Sigmoid colon (tissue), 4 donors: ENCODE data around the gene BSDC1.

ENCODE experiments used
- CTCF ChIP-seq, 4 experiments: fragments of 450-650 bp in 3 of 4; fragments of 200-600 bp in 1 of 4; IDR thresholded peaks; one replicate each; pipeline ENCODE4 v1.5.1; 2016 to 2019; ENCODE audit warnings: antibody characterized with exemption in 4 of 4, mild to moderate bottlenecking in 3 of 4, moderate library complexity in 2 of 4
- POLR2A ChIP-seq, 2 donors: fragments of 450-650 bp; IDR thresholded peaks; one replicate each; pipeline ENCODE4 v1.6.1; 2016; ENCODE audit warnings: antibody characterized with exemption in 2 of 2, mild to moderate bottlenecking in 2 of 2, moderate library complexity in 2 of 2
- POLR2AphosphoS5 ChIP-seq, 4 donors: sonication (generic); formaldehyde crosslinking; IDR thresholded peaks; one replicate each; pipeline ENCODE4 v1.6.1; 2017; ENCODE audit warnings: antibody characterized with exemption in 4 of 4

- TF ChIP-seq CTCF (IDR thresholded peaks at IDR 0.05) (no peak), POLR2A (IDR thresholded peaks at IDR 0.05) (no peak), POLR2AphosphoS5 (IDR thresholded peaks at IDR 0.05) (no peak)
Measured at GRCh38 chr1:32353886-32354570, 40.2 kb downstream of the BSDC1 start.
